ENCODE data around the gene PARP8.
"Not testable (repeated sequence)": the region's sequence is repeated elsewhere in the genome, so short reads cannot be mapped to it uniquely, and the experiment has no call there.

The PARP8 gene

GRCh38 chr5:50691399-50692016 is 25.1 kb downstream of the PARP8 start:
- no peak for DNase-seq

GRCh38 chr5:50694027-50694590 is 27.7 kb downstream of the PARP8 start:
- no peak for DNase-seq

GRCh38 chr5:50694626-50695025 is 28.2 kb downstream of the PARP8 start:
- not testable (repeated sequence) for DNase-seq

GRCh38 chr5:50697739-50698138 is 31.3 kb downstream of the PARP8 start:
- no peak for DNase-seq

GRCh38 chr5:50699737-50700136 is 33.3 kb downstream of the PARP8 start:
- peak; percentile 27 for DNase-seq

- no peak for DNase-seq
Observed at GRCh38 chr5:50700706-50701105, 34.3 kb downstream of the PARP8 start.

- no peak for DNase-seq
Observed at GRCh38 chr5:50702615-50703366, 36.4 kb downstream of the PARP8 start.

- DNase-seq = no peak
Observed at GRCh38 chr5:50703367-50703666, 36.9 kb downstream of the PARP8 start.

GRCh38 chr5:50704730-50705129 is 38.3 kb downstream of the PARP8 start:
- no peak for DNase-seq

GRCh38 chr5:50709471-50709870 is 43.0 kb downstream of the PARP8 start:
- no peak for DNase-seq

- DNase-seq = no peak
Observed at GRCh38 chr5:50710838-50711237, 44.4 kb downstream of the PARP8 start.

GRCh38 chr5:50711280-50711679 is 44.8 kb downstream of the PARP8 start:
- DNase-seq = peak; percentile 41

GRCh38 chr5:50712479-50712878 is 46.0 kb downstream of the PARP8 start:
- DNase-seq = no peak

- DNase-seq = no peak
Observed at GRCh38 chr5:50715001-50715400, 48.6 kb downstream of the PARP8 start.

- no peak for DNase-seq
Observed at GRCh38 chr5:50716134-50716533, 49.7 kb downstream of the PARP8 start.

- no peak for DNase-seq
Observed at GRCh38 chr5:50717651-50718050, 51.2 kb downstream of the PARP8 start.

- DNase-seq = no peak
Observed at GRCh38 chr5:50720061-50720710, 53.7 kb downstream of the PARP8 start.

- DNase-seq = no peak
Observed at GRCh38 chr5:50722223-50722622, 55.8 kb downstream of the PARP8 start.

- no peak for DNase-seq
Observed at GRCh38 chr5:50724262-50724661, 57.8 kb downstream of the PARP8 start.

- no peak for DNase-seq
Observed at GRCh38 chr5:50725800-50726474, 59.5 kb downstream of the PARP8 start.

- no peak for DNase-seq
Observed at GRCh38 chr5:50726475-50727148, 60.2 kb downstream of the PARP8 start.

- DNase-seq = peak; percentile 19
Observed at GRCh38 chr5:50727149-50727496, 60.7 kb downstream of the PARP8 start.

GRCh38 chr5:50727845-50728244 is 61.4 kb downstream of the PARP8 start:
- DNase-seq = no peak

All from activated naive CD4-positive, alpha-beta T cell treated with anti-CD3 and anti-CD28 coated beads, Interleukin-2, amount 50 U/mL, for 16 hours (primary cell).